Measurements from ENCODE around the gene WDR93.
"Not testable (repeated sequence)": the region's sequence is repeated elsewhere in the genome, so short reads cannot be mapped to it uniquely, and the experiment has no call there.

WDR93 gene

DNA sequence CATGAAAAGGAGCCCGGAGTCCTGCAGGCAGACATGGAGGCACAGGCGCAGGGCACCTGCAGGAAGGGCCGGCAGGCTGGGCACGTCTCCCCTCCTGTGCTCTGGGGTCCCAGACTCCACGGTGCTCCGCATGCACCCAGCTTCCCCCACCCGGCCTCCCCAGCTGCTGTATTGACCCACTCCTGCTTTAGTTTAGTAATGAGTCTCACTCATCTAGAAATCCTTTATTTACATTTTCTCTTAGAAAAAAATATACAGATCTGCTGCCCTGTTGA is 94.0 kb downstream of the WDR93 start:
- TF ChIP-seq, protein P1, sequence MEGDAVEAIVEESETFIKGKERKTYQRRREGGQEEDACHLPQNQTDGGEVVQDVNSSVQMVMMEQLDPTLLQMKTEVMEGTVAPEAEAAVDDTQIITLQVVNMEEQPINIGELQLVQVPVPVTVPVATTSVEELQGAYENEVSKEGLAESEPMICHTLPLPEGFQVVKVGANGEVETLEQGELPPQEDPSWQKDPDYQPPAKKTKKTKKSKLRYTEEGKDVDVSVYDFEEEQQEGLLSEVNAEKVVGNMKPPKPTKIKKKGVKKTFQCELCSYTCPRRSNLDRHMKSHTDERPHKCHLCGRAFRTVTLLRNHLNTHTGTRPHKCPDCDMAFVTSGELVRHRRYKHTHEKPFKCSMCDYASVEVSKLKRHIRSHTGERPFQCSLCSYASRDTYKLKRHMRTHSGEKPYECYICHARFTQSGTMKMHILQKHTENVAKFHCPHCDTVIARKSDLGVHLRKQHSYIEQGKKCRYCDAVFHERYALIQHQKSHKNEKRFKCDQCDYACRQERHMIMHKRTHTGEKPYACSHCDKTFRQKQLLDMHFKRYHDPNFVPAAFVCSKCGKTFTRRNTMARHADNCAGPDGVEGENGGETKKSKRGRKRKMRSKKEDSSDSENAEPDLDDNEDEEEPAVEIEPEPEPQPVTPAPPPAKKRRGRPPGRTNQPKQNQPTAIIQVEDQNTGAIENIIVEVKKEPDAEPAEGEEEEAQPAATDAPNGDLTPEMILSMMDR (IDR thresholded peaks at IDR 0.05; ENCODE audit: extremely low read depth, missing control alignments), result no peak
- DNase-seq (ENCODE audit: low spot score), result no peak

DNA sequence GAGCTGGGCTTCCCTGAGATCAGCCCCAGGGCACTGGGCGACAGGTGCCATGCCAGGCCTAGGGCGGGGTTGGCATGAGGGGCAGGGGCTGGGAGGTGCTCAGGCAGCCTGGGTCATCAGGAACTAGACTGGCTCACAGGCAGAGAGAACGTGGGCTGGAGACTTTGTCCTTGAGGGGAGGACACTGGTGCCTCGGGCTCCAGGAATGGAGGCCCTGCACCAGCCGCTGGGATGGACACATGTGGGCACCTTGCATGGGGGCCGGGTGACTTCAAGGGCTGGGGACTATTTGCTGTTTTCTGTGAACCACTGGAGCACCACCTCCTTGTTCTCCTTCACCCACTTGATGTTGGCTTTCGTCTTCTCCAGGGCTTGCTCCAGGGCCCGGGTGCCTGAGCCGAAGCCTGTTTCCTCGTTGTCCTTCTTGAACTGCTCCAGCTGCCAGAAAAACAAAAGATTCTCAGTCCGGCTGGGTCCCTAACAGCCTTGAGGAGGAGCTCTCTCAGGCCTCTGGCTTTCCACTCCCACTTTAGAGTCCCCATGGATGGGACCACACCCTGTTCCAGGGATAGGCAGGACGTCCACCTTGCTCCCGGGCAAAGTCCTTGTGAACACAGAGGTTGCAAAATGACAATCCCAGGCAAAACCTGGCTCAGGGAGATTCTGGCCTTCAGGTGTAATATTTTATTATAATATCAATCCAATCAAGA is 94.6 kb downstream of the WDR93 start:
- TF ChIP-seq, protein P1 (IDR thresholded peaks at IDR 0.05; ENCODE audit: extremely low read depth, missing control alignments), result no peak
- DNase-seq (ENCODE audit: low spot score), result no peak

DNA sequence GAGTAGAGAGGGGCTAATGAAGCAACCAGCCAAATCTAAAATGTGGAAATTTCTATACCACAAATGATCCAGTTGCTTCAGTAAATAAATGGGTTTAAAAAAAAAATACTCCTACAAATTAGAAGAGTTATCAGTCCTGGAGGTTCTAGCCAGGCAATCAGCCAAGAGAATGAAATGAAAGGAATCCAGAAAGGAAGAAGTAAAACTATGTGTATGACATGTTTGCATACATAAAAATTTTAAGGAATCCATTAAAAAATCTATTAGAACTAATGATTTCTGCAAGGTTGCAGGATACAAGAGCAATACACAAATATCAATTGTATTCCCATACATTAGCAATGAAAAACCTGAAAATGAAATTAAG is 95.1 kb downstream of the WDR93 start:
- TF ChIP-seq, protein P1 (IDR thresholded peaks at IDR 0.05; ENCODE audit: extremely low read depth, missing control alignments), result no peak
- no peak for DNase-seq (ENCODE audit: low spot score)

DNA sequence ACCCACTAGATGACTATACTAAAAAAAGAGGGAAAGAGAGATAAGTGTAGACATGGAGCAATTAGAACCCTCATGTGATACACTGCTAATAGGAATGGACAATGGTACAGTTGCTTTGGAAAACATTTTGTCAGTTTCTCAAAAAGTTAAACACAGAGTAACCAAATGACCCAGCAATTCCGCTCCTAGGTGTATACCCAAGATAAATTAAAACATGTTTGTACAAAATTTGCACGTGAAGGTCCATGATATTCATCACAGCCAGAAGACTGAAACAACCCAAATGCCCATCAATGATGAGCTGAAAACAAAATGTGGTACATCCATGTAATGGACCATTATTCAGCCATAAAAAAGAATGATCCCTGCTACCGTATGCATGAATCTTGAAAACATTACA is 97.3 kb downstream of the WDR93 start:
- no peak for DNase-seq (ENCODE audit: low spot score)
- TF ChIP-seq, protein P1 (IDR thresholded peaks at IDR 0.05; ENCODE audit: extremely low read depth, missing control alignments), result no peak

DNA sequence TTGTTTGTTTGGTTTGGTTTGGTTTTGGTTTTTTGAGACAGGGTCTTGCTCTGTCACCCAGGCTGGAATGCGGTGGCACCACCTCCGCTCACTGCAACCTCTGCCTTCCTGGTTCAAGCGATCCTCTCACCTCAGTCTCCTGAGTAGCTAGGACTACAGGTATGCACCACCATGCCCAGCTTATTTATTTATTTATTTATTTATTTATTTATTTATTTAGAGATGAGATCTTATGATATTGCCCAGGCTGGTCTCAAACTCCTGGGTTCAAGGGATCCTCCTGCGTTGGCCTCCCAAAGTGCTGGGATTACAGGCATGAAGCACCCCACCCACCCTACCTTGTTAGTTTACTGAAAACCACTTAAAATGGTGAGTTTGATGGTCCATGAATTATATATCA is 98.0 kb downstream of the WDR93 start:
- DNase-seq (ENCODE audit: low spot score), result not testable (repeated sequence)

DNA sequence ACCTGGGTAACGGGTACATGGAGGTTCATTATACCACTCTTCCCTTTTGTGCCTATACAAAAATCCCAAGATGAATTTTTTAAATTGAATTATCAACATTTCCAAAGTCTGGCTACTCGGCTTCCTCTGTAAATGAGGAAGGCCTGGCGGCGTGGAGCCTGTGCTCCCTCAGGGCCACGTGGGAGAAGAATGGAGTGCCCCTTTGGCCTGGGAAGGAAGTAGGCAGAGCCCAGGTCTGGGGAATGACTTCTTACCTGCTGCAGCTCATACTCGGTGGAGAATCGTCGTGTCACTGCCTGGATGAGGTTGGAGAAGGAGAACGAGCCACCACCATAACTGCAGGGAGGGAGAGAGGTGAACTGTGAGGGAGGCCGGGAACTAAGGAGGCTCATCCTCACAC is 99.6 kb downstream of the WDR93 start:
- DNase-seq (ENCODE audit: low spot score), result no peak
- TF ChIP-seq, protein P1 (IDR thresholded peaks at IDR 0.05; ENCODE audit: extremely low read depth, missing control alignments), result no peak

DNA sequence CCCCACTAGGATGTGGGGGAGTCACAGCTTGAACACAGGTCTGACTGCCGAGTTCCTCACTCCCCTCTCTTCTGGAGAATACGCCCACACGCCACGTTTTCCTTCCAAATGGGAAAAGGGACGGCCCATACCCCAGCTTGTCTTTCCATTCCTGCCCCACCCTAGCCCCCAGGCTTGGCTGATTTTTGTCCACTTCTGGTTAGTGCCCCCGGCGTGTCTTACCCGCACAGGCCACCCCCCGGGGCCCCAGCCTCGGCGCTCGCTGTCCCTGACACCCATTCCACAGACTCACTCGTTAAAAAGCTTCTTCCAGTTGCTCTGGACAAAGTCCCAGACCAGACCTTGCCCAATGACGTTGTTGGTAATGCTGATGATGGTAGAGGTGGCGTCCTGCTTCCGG is 100.0 kb downstream of the WDR93 start:
- TF ChIP-seq, protein P1 (IDR thresholded peaks at IDR 0.05; ENCODE audit: extremely low read depth, missing control alignments), result no peak
- no peak for DNase-seq (ENCODE audit: low spot score)

DNA sequence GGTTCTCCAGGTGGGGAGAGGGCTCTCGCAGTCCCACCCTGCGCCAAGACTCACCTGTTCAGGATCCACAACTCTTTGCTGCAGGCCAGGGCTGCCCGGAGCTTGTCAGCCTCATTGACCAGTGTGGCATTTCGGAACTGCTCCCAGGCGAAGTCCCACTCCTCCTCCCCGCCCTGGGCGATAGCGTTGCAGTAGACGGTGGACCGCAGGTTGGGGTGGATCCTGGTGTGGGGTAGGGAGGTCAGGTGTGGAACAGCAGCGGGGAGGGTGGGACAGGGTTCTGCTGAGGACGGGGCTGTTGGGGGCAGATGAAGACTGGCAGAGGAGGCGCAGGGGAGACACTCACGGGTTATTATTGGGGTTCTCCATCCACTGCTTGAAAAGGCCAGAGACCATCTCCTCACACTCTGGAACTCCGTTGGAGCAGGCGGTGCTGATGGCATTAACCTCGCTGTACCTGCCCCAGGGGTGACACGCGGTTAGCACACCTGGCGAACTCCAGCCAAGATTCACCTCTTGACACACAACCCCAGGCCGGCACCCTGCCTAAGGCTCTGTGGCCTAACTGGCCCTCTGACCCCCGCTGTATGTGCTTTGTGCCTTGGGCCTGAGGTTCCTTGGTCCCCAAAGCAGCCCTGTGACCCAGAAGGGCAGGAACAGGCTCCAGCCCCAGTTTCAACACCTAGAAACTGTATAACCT is 101.6 kb downstream of the WDR93 start:
- TF ChIP-seq, protein P1 (IDR thresholded peaks at IDR 0.05; ENCODE audit: extremely low read depth, missing control alignments), result no peak
- DNase-seq (ENCODE audit: low spot score), result no peak

All from GM20000 (cell line).